IMR-90 (cell line): Measurements from ENCODE around the gene FGF12. TPM values are rescaled to one million over a fixed set of nuclear protein-coding genes. Genes with fewer than 3 reads are reported as not detected.

Source experiments
- ATAC-seq: fragments of 200-7000 bp; cut with Tn5 transposase; 2 replicates; pipeline ENCODE4 v1.9.1; 2020; ENCODE audit warnings: low read depth, mild to moderate bottlenecking, moderate library complexity
- BruUV-seq: library from RNA; stranded (reverse); fragments of 400-500 nt; replicated peaks from 2 replicates; lab custom pipeline; 2021; lab: Mats Ljungman, UMichigan
- CTCF ChIA-PET: fragments of 300-600 bp; formaldehyde crosslinking; extraction: SDS; loops from one replicate; lab custom pipeline; 2021; ENCODE audit warnings: antibody characterized with exemption; lab: Yijun Ruan, JAX
- POLR2A ChIA-PET: fragments of 300-600 bp; sonication (Branson Sonifier 250); formaldehyde crosslinking; loops from one replicate; lab custom pipeline; 2022; ENCODE audit warnings: antibody characterized with exemption; ENCODE audit not compliant: unreplicated experiment; lab: Charles Lee
- DNase-seq: peaks from one replicate; pipeline ENCODE4 v3.0.0; 2013
- H2AFZ ChIP-seq: replicated peaks from 2 replicates; pipeline ENCODE3; 2013; ENCODE audit warnings: low read length, mild to moderate bottlenecking; ENCODE audit not compliant: poor library complexity
- H2AK5ac ChIP-seq: 2 replicates; pipeline ENCODE4 v1.6.1; 2013; ENCODE audit warnings: low read depth, low read length, inconsistent platforms
- H2AK9ac ChIP-seq: replicated peaks from 2 replicates; pipeline ENCODE3; 2013; ENCODE audit warnings: mild to moderate bottlenecking, low read depth, low read length, moderate library complexity; ENCODE audit not compliant: poor library complexity
- H2BK120ac ChIP-seq: 2 replicates; pipeline ENCODE4 v1.6.1; 2013; ENCODE audit warnings: low read depth, low read length, inconsistent platforms
- H2BK15ac ChIP-seq: 3 replicates; pipeline ENCODE4 v1.6.1; 2013; ENCODE audit warnings: low read depth, low read length, inconsistent platforms
- H2BK20ac ChIP-seq: 2 replicates; pipeline ENCODE4 v1.6.1; 2013; ENCODE audit warnings: low read depth, mild to moderate bottlenecking, inconsistent platforms, low read length, moderate library complexity
- H2BK5ac ChIP-seq: 2 replicates; pipeline ENCODE4 v1.6.1; 2013; ENCODE audit warnings: mild to moderate bottlenecking, low read depth, low read length, inconsistent platforms; ENCODE audit not compliant: poor library complexity, severe bottlenecking
- H3K14ac ChIP-seq: replicated peaks from 2 replicates; pipeline ENCODE4 v1.6.1; 2013; ENCODE audit warnings: low read depth, low read length, inconsistent platforms
- H3K18ac ChIP-seq: 2 replicates; pipeline ENCODE4 v1.6.1; 2013; ENCODE audit warnings: low read depth, low read length, control low read depth
- H3K23ac ChIP-seq: 2 replicates; pipeline ENCODE4 v1.6.1; 2013; ENCODE audit warnings: low read depth, low read length, inconsistent platforms
- H3K27ac ChIP-seq: 2 replicates; pipeline ENCODE4 v1.5.1; 2013; ENCODE audit warnings: mild to moderate bottlenecking, control low read depth, low read length; ENCODE audit not compliant: insufficient read depth
- H3K27me3 ChIP-seq: 2 replicates; pipeline ENCODE4 v1.6.1; 2013; ENCODE audit warnings: low read length; ENCODE audit not compliant: control insufficient read depth, insufficient read depth
- H3K36me3 ChIP-seq: 2 replicates; pipeline ENCODE4 v1.6.1; 2013; ENCODE audit warnings: low read length, mixed read lengths; ENCODE audit not compliant: control insufficient read depth, insufficient read depth
- H3K4ac ChIP-seq: 2 replicates; pipeline ENCODE4 v1.6.1; 2013; ENCODE audit warnings: low read depth, low read length, inconsistent platforms
- H3K4me1 ChIP-seq: 2 replicates; pipeline ENCODE4 v1.6.1; 2013; ENCODE audit warnings: low read length, mixed read lengths; ENCODE audit not compliant: control insufficient read depth, insufficient read depth
- H3K4me2 ChIP-seq: 2 replicates; pipeline ENCODE4 v1.6.1; 2013; ENCODE audit warnings: low read depth, mild to moderate bottlenecking, control low read depth, low read length, moderate library complexity
- H3K4me3 ChIP-seq: 2 replicates; pipeline ENCODE4 v1.5.1; 2013; ENCODE audit warnings: low read depth, mild to moderate bottlenecking, control low read depth, low read length, moderate library complexity; ENCODE audit not compliant: insufficient read depth
- H3K56ac ChIP-seq: 2 replicates; pipeline ENCODE4 v1.6.1; 2013; ENCODE audit warnings: low read length, inconsistent platforms; ENCODE audit not compliant: insufficient read depth; ENCODE audit errors: extremely low read depth
- H3K79me1 ChIP-seq, 2 experiments: 2 replicates each; pipeline ENCODE4 v1.6.1; 2013; ENCODE audit warnings: low read length in 2 of 2, inconsistent platforms in 1 of 2, low read depth in 1 of 2
- H3K9ac ChIP-seq: 2 replicates; pipeline ENCODE4 v1.6.1; 2013; ENCODE audit warnings: low read depth, low read length, control low read depth
- H3K9me1 ChIP-seq: 2 replicates; pipeline ENCODE4 v1.6.1; 2013; ENCODE audit warnings: low read length, inconsistent platforms; ENCODE audit not compliant: insufficient read depth
- H3K9me3 ChIP-seq: 2 replicates; pipeline ENCODE4 v1.6.1; 2013; ENCODE audit warnings: low read length; ENCODE audit not compliant: control insufficient read depth, insufficient read depth
- H4K20me1 ChIP-seq: 2 replicates; pipeline ENCODE4 v1.6.1; 2013; ENCODE audit warnings: low read length, inconsistent platforms; ENCODE audit not compliant: insufficient read depth
- H4K5ac ChIP-seq: 2 replicates; pipeline ENCODE4 v1.6.1; 2013; ENCODE audit warnings: mild to moderate bottlenecking, low read depth, low read length, control low read depth
- H4K8ac ChIP-seq, 2 experiments: 2 replicates each; pipeline ENCODE4 v1.6.1; 2013; ENCODE audit warnings: low read depth in 2 of 2, low read length in 2 of 2, control low read depth in 1 of 2, inconsistent platforms in 1 of 2
- H4K91ac ChIP-seq: 2 replicates; pipeline ENCODE4 v1.6.1; 2013; ENCODE audit warnings: low read depth, low read length, inconsistent platforms; ENCODE audit not compliant: insufficient read depth
- CEBPB ChIP-seq: IDR thresholded peaks from 2 replicates; pipeline ENCODE4 v1.6.1; 2012; ENCODE audit warnings: low read depth, low read length, improper control_type of control experiment
- MAZ ChIP-seq: IDR thresholded peaks from 2 replicates; pipeline ENCODE4 v1.6.1; 2012; ENCODE audit warnings: low read depth, mild to moderate bottlenecking, low read length, improper control_type of control experiment, moderate library complexity, borderline replicate concordance
- RCOR1 ChIP-seq: IDR thresholded peaks from 2 replicates; pipeline ENCODE4 v1.6.1; 2012; ENCODE audit warnings: mild to moderate bottlenecking, low read length, improper control_type of control experiment; ENCODE audit not compliant: insufficient replicate concordance
- WGBS, 2 experiments: methylation state at CpG; one replicate each; pipeline versions ENCODE4 v1.1.5 to v1.1.7; 2013; ENCODE audit warnings: missing lambda C conversion rate in 2 of 2; ENCODE audit not compliant: insufficient read length in 1 of 2; ENCODE audit errors: extremely low coverage in 2 of 2; 5-methylcytosine and 5-hydroxymethylcytosine counted together
- dilution Hi-C: fragments of 300-500 bp; cut with HindIII; formaldehyde crosslinking; loops from one replicate; pipeline ENCODE4 v1.14.3; 2018; ENCODE audit warnings: low sequenced_read_pairs; ENCODE audit not compliant: unreplicated experiment
- in situ Hi-C: fragments of 300-500 bp; cut with MboI; formaldehyde crosslinking; loops from 3 replicates; pipeline ENCODE4 v1.14.3; 2019; ENCODE audit warnings: low sequenced_read_pairs, inconsistent platforms, mixed read lengths
- intact Hi-C: fragments of 100-400 bp; cut with micrococcal nuclease; formaldehyde crosslinking; loops from 2 replicates; pipeline ENCODE4 v1.10.0; 2022
- polyA plus RNA-seq, 3 experiments: library from polyadenylated mRNA; depleted of rRNA; stranded (reverse); fragments of >200 nt; gene quantifications; 2 replicates each; pipeline ENCODE4 v1.2.3, GENCODE V29; 2012; ENCODE audit warnings: low replicate concordance in 1 of 3
- total RNA-seq: library from RNA; depleted of rRNA; stranded (reverse); fragments of >200 nt; gene quantifications from 2 replicates; pipeline ENCODE4 v1.2.3, GENCODE V29; 2012

FGF12 gene
- total and polyA plus RNA-seq, 2 of the 4 experiments (the other 2 are of a cell fraction), result not detected

- H2AK9ac ChIP-seq, result no peak overlapping the region
- no peaks in the 10 kb centered on the region for H3K36me3 ChIP-seq
- intact Hi-C loops, result no loop called here
- H2BK120ac ChIP-seq, result no peak overlapping the region
- H3K9me3 ChIP-seq, result peaks cover 2% of the 10 kb centered on the region; the same call in 1 of the 2 replicates
- dilution Hi-C loops, result no loop called here
- no peaks in the 10 kb centered on the region for H3K9me1 ChIP-seq
- 60% methylated on average over 1 of the region's 6 CpGs; no CpG with 5 or more reads in 1 of the 2 experiments for WGBS, 2 experiments
- ChIA-PET CTCF (no interaction called here), POLR2A (no interaction called here)
- H2BK15ac ChIP-seq, result no peak overlapping the region
- no peak overlapping the region for H3K9ac ChIP-seq
- H3K4ac ChIP-seq, result no peak overlapping the region
- H3K56ac ChIP-seq, result no peak overlapping the region
- no peak overlapping the region for H2BK20ac ChIP-seq
- H3K4me3 ChIP-seq, result no peak overlapping the region
- H3K27me3 ChIP-seq, result no peaks in the 10 kb centered on the region
- no peaks in the 10 kb centered on the region for H3K4me1 ChIP-seq
- in situ Hi-C loops, result no loop called here
- no peak overlapping the region for H2AK5ac ChIP-seq
- H3K4me2 ChIP-seq, result no peak overlapping the region
- no peaks in the 10 kb centered on the region for H3K79me1 ChIP-seq
- DNase-seq, result no peak
- H4K5ac ChIP-seq, result no peak overlapping the region
- ATAC-seq, result no peak
- no peak overlapping the region for H4K8ac ChIP-seq
- H3K14ac ChIP-seq, result no peak overlapping the region
- H2BK5ac ChIP-seq, result no peak overlapping the region
- no peak overlapping the region for H2AFZ ChIP-seq
- TF ChIP-seq RCOR1 (no peak), CEBPB (no peak), MAZ (no peak)
- no peak overlapping the region for H3K23ac ChIP-seq
- no peak overlapping the region for H3K18ac ChIP-seq
- H4K20me1 ChIP-seq, result no peaks in the 10 kb centered on the region
- H4K91ac ChIP-seq, result no peak overlapping the region
- no TSS peak for BruUV-seq
- H3K27ac ChIP-seq, result no peak overlapping the region
These were observed 75.4 kb downstream of the FGF12 start for GRCh38 chr3:192651836-192652512.
